Measurements from ENCODE around the gene CNTF.
A peak's percentile ranks its signal among the peaks of the same experiment; 100 is the strongest.

The CNTF gene

DNA sequence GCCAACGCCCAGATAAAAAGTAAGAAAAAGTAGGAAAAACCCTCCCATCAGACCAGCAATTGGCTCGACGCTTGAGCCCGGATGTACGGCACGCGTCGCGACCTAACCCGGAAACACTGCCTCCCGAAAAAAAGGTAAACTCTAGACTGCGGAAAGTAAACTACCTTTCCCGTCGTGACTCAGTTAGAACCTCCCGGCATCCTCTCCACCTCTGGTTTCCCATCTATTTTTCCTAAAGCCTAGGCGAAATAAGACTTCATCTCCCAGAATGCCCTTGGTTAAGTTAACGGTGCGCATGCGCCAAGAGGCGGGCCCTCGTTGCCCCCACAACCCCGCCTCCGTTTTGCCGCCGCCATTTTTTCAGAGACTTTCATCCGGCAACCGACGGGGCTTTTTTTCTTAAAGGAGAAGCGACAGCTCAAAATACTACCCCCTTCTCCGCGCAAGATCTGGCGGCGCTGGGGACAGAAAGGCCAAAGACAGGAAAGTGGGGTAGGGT lies 44.3 kb upstream of the CNTF start (continued):
- TF ChIP-seq, protein P1, sequence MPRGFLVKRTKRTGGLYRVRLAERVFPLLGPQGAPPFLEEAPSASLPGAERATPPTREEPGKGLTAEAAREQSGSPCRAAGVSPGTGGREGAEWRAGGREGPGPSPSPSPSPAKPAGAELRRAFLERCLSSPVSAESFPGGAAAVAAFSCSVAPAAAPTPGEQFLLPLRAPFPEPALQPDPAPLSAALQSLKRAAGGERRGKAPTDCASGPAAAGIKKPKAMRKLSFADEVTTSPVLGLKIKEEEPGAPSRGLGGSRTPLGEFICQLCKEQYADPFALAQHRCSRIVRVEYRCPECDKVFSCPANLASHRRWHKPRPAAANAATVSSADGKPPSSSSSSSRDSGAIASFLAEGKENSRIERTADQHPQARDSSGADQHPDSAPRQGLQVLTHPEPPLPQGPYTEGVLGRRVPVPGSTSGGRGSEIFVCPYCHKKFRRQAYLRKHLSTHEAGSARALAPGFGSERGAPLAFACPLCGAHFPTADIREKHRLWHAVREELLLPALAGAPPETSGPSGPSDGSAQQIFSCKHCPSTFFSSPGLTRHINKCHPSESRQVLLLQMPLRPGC (tag by site-specific recombination; IDR thresholded peaks at IDR 0.05): no peak
- TF ChIP-seq, protein P2, sequence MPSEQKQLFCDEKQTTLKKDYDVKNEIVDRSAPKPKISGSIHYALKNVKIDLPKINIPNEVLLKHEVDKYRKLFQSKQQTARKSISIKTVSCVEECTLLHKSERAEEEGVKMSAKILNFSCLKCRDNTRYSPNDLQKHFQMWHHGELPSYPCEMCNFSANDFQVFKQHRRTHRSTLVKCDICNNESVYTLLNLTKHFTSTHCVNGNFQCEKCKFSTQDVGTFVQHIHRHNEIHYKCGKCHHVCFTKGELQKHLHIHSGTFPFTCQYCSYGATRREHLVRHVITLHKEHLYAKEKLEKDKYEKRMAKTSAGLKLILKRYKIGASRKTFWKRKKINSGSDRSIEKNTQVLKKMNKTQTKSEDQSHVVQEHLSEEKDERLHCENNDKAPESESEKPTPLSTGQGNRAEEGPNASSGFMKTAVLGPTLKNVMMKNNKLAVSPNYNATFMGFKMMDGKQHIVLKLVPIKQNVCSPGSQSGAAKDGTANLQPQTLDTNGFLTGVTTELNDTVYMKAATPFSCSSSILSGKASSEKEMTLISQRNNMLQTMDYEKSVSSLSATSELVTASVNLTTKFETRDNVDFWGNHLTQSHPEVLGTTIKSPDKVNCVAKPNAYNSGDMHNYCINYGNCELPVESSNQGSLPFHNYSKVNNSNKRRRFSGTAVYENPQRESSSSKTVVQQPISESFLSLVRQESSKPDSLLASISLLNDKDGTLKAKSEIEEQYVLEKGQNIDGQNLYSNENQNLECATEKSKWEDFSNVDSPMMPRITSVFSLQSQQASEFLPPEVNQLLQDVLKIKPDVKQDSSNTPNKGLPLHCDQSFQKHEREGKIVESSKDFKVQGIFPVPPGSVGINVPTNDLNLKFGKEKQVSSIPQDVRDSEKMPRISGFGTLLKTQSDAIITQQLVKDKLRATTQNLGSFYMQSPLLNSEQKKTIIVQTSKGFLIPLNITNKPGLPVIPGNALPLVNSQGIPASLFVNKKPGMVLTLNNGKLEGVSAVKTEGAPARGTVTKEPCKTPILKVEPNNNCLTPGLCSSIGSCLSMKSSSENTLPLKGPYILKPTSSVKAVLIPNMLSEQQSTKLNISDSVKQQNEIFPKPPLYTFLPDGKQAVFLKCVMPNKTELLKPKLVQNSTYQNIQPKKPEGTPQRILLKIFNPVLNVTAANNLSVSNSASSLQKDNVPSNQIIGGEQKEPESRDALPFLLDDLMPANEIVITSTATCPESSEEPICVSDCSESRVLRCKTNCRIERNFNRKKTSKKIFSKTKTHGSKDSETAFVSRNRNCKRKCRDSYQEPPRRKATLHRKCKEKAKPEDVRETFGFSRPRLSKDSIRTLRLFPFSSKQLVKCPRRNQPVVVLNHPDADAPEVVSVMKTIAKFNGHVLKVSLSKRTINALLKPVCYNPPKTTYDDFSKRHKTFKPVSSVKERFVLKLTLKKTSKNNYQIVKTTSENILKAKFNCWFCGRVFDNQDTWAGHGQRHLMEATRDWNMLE (tag by site-specific recombination; conservative IDR thresholded peaks at IDR 0.05; ENCODE audit: low read depth): peak; percentile 93
- TF ChIP-seq ZNF561 (tag by site-specific recombination; IDR thresholded peaks at IDR 0.05; ENCODE audit: borderline replicate concordance) (no peak), BCL11A (tag by site-specific recombination; IDR thresholded peaks at IDR 0.05; ENCODE audit: low read depth) (no peak), ZNF548 (tag by site-specific recombination; IDR thresholded peaks at IDR 0.05) (no peak), EGR2 (tag by site-specific recombination; IDR thresholded peaks at IDR 0.05; ENCODE audit: low read depth) (no peak), ZBTB17 (tag by site-specific recombination; IDR thresholded peaks at IDR 0.05) (peak; percentile 91), ZNF23 (tag by site-specific recombination; IDR thresholded peaks at IDR 0.05; ENCODE audit: borderline replicate concordance) (no peak), ZNF146 (tag by site-specific recombination; IDR thresholded peaks at IDR 0.05) (no peak), GLIS2 (tag by site-specific recombination; IDR thresholded peaks at IDR 0.05) (no peak; the same call in 1 of the 2 replicates), ZNF776 (tag by site-specific recombination; IDR thresholded peaks at IDR 0.05; ENCODE audit: borderline replicate concordance) (no peak), ZNF529 (tag by site-specific recombination; IDR thresholded peaks at IDR 0.05; ENCODE audit: insufficient replicate concordance) (no peak), ZNF768 (tag by site-specific recombination; IDR thresholded peaks at IDR 0.05) (no peak), ZNF510 (tag by site-specific recombination; IDR thresholded peaks at IDR 0.05; ENCODE audit: insufficient replicate concordance) (no peak), ZNF555 (tag by site-specific recombination; conservative IDR thresholded peaks at IDR 0.05) (no peak), SCRT2 (tag by site-specific recombination; IDR thresholded peaks at IDR 0.05) (no peak), FEZF1 (tag by site-specific recombination; IDR thresholded peaks at IDR 0.05) (peak; percentile 45; the same call in 1 of the 2 replicates), ZNF48 (tag by site-specific recombination; IDR thresholded peaks at IDR 0.05) (no peak), ZNF302 (tag by site-specific recombination; IDR thresholded peaks at IDR 0.05; ENCODE audit: low read depth) (no peak), PRDM1 (tag by site-specific recombination; IDR thresholded peaks at IDR 0.05) (peak; percentile 89), KLF1 (tag by site-specific recombination; IDR thresholded peaks at IDR 0.05) (no peak), ZNF221 (tag by site-specific recombination; IDR thresholded peaks at IDR 0.05; ENCODE audit: borderline replicate concordance) (no peak), GLIS1 (tag by site-specific recombination; IDR thresholded peaks at IDR 0.05) (no peak), ZNF311 (tag by site-specific recombination; IDR thresholded peaks at IDR 0.05; ENCODE audit: borderline replicate concordance) (no peak), ZNF830 (tag by site-specific recombination; IDR thresholded peaks at IDR 0.05; ENCODE audit: low read depth) (no peak), SALL2 (tag by site-specific recombination; IDR thresholded peaks at IDR 0.05; ENCODE audit: borderline replicate concordance) (no peak)
- TF ChIP-seq, protein P3, sequence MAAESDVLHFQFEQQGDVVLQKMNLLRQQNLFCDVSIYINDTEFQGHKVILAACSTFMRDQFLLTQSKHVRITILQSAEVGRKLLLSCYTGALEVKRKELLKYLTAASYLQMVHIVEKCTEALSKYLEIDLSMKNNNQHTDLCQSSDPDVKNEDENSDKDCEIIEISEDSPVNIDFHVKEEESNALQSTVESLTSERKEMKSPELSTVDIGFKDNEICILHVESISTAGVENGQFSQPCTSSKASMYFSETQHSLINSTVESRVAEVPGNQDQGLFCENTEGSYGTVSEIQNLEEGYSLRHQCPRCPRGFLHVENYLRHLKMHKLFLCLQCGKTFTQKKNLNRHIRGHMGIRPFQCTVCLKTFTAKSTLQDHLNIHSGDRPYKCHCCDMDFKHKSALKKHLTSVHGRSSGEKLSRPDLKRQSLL (tag by site-specific recombination; IDR thresholded peaks at IDR 0.05): peak; percentile 68; the same call in 1 of the 2 replicates
- TF ChIP-seq, protein P4, sequence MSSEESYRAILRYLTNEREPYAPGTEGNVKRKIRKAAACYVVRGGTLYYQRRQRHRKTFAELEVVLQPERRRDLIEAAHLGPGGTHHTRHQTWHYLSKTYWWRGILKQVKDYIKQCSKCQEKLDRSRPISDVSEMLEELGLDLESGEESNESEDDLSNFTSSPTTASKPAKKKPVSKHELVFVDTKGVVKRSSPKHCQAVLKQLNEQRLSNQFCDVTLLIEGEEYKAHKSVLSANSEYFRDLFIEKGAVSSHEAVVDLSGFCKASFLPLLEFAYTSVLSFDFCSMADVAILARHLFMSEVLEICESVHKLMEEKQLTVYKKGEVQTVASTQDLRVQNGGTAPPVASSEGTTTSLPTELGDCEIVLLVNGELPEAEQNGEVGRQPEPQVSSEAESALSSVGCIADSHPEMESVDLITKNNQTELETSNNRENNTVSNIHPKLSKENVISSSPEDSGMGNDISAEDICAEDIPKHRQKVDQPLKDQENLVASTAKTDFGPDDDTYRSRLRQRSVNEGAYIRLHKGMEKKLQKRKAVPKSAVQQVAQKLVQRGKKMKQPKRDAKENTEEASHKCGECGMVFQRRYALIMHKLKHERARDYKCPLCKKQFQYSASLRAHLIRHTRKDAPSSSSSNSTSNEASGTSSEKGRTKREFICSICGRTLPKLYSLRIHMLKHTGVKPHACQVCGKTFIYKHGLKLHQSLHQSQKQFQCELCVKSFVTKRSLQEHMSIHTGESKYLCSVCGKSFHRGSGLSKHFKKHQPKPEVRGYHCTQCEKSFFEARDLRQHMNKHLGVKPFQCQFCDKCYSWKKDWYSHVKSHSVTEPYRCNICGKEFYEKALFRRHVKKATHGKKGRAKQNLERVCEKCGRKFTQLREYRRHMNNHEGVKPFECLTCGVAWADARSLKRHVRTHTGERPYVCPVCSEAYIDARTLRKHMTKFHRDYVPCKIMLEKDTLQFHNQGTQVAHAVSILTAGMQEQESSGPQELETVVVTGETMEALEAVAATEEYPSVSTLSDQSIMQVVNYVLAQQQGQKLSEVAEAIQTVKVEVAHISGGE (tag by site-specific recombination; conservative IDR thresholded peaks at IDR 0.05; ENCODE audit: low read depth): peak; percentile 77
- TF ChIP-seq, protein P5, sequence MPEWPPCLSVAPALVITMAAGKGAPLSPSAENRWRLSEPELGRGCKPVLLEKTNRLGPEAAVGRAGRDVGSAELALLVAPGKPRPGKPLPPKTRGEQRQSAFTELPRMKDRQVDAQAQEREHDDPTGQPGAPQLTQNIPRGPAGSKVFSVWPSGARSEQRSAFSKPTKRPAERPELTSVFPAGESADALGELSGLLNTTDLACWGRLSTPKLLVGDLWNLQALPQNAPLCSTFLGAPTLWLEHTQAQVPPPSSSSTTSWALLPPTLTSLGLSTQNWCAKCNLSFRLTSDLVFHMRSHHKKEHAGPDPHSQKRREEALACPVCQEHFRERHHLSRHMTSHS (tag by site-specific recombination; IDR thresholded peaks at IDR 0.05): no peak
